Kasumi-1 (cell line): Measurements from ENCODE around the gene SLC25A5.
A peak's percentile ranks its signal among the peaks of the same experiment; 100 is the strongest.
"Not testable (repeated sequence)": the region's sequence is repeated elsewhere in the genome, so short reads cannot be mapped to it uniquely, and the experiment has no call there.

Experiments
- DNase-seq, 2 experiments: peaks; one replicate each; lab custom pipeline; 2025; lab: John Stamatoyannopoulos, UW

Gene SLC25A5

GRCh38 chrX:119467842-119468550, at the start of gene SLC25A5:
Gene SLC25A5, plus strand, starts transcription at chrX:119468444. Its CDS starts 72 bp downstream, at chrX:119468516.
- DNase-seq: peak; percentile 72 to 76

GRCh38 chrX:119419146-119419545, 49.1 kb upstream of the SLC25A5 start:
- DNase-seq: no peak

GRCh38 chrX:119419898-119420297, 48.3 kb upstream of the SLC25A5 start:
- no peak for DNase-seq

- no peak for DNase-seq
Observed at GRCh38 chrX:119421016-119421705, 47.1 kb upstream of the SLC25A5 start.

- no peak for DNase-seq
Observed at GRCh38 chrX:119423631-119424030, 44.6 kb upstream of the SLC25A5 start.

- DNase-seq: no peak
Observed at GRCh38 chrX:119424999-119425398, 43.2 kb upstream of the SLC25A5 start.

- DNase-seq: peak; percentile 76 to 86
Observed at GRCh38 chrX:119427024-119427794, 41.0 kb upstream of the SLC25A5 start.

DNA sequence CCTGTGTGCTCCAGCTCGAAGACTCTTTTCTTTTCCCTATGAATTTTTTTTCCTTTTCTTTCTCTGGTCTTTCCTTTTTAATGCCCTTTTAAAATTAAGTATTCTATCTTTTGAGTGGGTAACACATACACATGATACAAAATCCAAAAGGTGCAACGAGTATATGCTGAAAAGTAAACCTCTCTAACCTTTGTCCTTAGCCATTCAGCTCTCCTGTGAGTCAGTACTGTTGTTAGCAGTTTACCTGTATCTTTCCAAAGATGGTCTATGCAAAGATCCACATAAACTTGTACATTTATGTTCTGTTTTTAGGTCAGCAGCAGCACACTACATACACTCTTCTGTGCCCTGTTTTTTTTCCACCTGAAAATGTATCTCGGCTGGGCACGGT, 40.5 kb upstream of the SLC25A5 start:
- no peak for DNase-seq

GRCh38 chrX:119429471-119429870, 38.8 kb upstream of the SLC25A5 start:
- DNase-seq: no peak

DNA sequence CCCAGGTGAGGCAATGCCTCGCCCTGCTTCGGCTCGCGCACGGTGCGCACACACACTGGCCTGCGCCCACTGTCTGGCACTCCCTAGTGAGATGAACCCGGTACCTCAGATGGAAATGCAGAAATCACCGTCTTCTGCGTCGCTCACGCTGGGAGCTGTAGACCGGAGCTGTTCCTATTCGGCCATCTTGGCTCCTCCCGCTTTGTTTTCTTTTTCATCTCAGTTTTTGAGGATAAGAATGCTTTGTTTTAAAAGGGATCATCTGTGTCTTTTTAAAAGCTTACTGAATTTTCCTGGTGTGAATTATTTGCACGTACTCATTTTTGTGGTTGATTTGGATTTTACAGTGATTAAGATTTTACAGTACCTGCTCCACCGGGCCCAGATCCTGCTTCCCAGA, 26.9 kb upstream of the SLC25A5 start:
- not testable (repeated sequence) for DNase-seq

- DNase-seq: no peak
Observed at GRCh38 chrX:119442286-119442685, 26.0 kb upstream of the SLC25A5 start.

GRCh38 chrX:119453202-119453601, 15.0 kb upstream of the SLC25A5 start:
- no peak for DNase-seq

DNA sequence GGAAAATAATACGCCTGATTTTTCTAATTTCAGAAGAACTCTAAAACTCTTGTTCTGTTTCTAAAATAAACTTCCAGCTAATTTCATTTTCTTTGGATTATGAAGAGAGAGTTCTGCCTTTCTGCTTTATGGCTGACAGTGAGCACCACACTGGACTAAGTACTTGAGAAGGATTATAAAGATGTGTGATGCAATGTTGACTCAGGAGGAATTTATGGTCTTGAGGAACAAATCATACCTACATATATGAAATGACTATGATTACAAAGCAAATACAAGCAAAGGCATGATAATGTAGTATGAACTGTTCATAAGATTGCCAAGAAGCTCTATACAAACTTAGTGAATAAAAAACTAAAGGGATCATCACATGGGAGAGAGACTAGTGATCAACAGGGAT, 13.0 kb upstream of the SLC25A5 start:
- no peak for DNase-seq

- no peak for DNase-seq
Observed at GRCh38 chrX:119459181-119459580, 9.1 kb upstream of the SLC25A5 start.

DNA sequence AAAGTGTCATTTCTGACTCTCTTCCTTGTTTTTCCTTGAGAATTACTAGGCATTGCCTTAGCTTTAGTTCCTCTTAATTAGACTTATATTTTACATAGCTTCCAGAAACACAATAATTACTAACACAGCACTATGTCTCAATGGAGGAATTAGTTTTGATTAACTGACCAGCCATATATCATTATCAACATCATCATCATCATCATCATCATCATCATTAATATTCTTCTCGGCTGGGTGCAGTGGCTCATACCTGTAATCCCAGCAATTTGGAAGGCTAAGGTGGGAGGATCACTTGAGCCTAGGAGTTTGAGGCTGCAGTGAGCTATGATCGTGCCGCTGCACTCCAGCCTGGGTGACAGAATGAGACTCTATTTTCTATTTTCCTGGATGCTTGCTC, 2.7 kb upstream of the SLC25A5 start:
- no peak for DNase-seq

DNA sequence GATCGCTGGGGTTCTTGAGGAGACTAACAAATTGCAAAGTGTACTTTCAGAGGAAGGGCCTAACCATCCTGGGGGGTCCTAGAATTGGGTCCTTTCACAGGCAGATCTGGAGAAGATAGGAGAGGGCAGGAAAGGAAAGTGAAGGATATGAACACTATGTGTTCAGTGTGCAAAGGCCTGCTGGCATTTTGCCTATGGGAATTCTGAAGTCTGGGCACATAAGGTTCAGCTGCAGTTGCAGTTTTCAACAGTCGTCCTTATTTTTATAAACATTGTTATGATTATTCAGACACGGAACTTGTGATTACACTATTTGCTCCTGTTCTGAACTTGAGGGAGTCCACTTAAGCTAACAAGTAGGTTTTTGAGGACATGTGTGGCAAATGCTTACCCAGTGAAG, 1.3 kb upstream of the SLC25A5 start:
- DNase-seq: no peak

GRCh38 chrX:119467433-119467832, 811 bp upstream of the SLC25A5 start:
- DNase-seq: no peak

DNA sequence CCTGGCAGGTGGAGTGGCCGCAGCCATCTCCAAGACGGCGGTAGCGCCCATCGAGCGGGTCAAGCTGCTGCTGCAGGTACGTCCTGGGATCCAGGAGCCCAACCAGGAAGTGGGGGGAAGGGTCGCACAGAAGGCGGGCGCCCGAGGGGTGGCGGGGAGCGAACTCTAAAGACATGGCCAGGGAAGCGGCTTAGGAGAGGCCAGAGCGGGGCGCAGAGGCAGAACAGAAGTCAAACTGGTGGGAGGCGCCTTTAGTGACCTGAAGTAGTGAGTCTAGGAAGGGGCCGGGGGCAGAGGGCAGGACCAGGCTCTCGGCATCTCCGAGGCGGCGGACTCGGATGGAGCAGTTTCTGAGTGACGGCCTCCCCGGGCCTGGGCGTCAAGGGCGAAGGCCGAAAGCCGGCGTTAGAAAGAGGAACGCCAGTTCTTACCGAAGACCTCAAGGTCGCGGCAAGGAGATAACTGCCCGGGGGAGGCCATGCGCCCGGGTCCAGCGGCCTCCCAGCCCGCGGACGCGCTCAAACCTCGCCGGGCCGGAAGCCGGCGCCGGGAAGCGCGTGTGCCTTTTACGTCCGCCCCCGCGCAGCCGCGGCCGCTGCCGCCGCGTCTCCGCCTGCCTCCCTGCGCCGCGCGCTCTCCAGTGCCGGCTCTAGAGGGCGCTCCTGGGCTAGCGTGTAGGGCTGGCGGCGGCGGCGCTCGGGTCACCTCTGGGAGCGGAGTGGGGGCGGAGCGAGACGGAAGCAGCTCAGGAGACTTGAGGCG, 488 bp downstream of the SLC25A5 start:
- DNase-seq: peak; percentile 64 to 68

DNA sequence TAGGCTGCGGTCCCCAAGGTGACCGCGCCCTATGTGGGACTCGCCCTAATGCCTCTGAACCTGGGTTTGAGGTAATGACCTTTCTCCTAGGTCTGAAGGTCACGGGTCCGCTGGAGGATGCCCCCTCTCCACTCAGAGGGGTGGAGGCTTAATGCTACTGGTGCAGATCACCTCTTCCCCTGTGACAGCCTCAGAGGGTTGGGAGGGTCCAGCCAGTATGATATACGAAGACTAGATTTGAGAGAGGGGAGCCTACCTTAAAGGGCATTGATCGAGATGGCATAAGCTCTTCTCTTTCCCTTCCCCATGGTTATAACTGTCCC, 1.0 kb downstream of the SLC25A5 start:
- no peak for DNase-seq

- no peak for DNase-seq
Observed at GRCh38 chrX:119474615-119475388, 6.6 kb downstream of the SLC25A5 start.

DNA sequence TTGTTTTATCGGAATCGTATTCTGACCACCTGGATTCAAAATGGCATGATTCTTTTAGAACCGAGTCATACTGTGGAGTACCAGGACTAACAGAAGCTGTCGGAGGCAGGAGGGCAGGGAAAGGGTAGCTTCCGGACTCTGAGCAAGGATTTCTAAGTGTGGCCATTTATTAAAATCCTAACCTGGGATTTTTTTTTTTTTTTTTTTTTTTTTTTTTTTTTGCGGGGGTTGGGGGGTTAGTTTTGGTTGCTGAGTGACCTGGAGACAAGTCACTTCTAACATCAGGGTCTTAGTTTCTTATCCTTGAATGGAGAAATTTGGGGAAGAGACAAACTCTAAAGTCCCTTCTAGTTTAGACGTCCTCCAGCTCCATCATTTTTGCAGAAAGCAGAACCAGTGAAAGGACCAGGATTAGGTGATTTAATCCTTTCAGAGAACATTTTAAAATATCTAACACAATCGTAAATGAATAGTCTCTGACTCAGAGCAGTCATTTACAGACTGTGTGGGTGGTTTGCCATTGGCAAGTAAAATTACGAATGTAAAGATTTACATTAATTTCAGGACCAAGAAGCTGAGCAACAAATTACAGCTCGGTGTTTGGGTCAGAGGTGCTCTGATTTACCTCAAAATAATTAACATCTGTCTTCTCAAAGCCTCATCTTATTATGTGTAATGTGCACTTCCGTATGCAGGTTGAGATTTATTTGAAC, 7.3 kb downstream of the SLC25A5 start:
- no peak for DNase-seq
